ENCODE measurements around the gene ZNF184. TPM values are rescaled to one million over a fixed set of nuclear protein-coding genes. Genes with fewer than 3 reads are reported as not detected.

Gene ZNF184
- polyA plus RNA-seq, 1 donor from 2014 or later: 16.4 TPM

GRCh38 chr6:27406085-27406484 is 66.8 kb downstream of the ZNF184 start:
- H4K20me1 ChIP-seq (ENCODE audit: insufficient read depth): no peaks in the 10 kb centered on the region
- H3K9ac ChIP-seq (ENCODE audit: low read length): no peak overlapping the region
- no peaks in the 10 kb centered on the region for H3K9me2 ChIP-seq (ENCODE audit: insufficient read depth, low read length)
- no peak overlapping the region for H3K4me2 ChIP-seq (ENCODE audit: low read length)
- H2AFZ ChIP-seq (ENCODE audit: low read depth, low read length): no peak overlapping the region
- H3K27me3 ChIP-seq (ENCODE audit: insufficient read depth, low read depth, low read length): no peaks in the 10 kb centered on the region
- peaks cover 2% of the 10 kb centered on the region for H3K9me3 ChIP-seq (ENCODE audit: low read length)
- peaks cover 2% of the 10 kb centered on the region for H3K36me3 ChIP-seq (ENCODE audit: insufficient read depth, low read length)
- no peak overlapping the region for H3K27ac ChIP-seq (ENCODE audit: low read length)
- TF ChIP-seq RAD21 (conservative IDR thresholded peaks at IDR 0.05) (no peak), TAF1 (IDR thresholded peaks at IDR 0.05; ENCODE audit: low read depth) (no peak), POLR2AphosphoS5 (IDR thresholded peaks at IDR 0.05) (no peak), REST (IDR thresholded peaks at IDR 0.05; ENCODE audit: borderline replicate concordance) (no peak), EZH2 (IDR thresholded peaks at IDR 0.05; ENCODE audit: borderline replicate concordance, insufficient read depth, low read length, poor library complexity, severe bottlenecking) (no peak), MXI1 (conservative IDR thresholded peaks at IDR 0.05; ENCODE audit: poor library complexity, severe bottlenecking) (no peak), CTCF (IDR thresholded peaks at IDR 0.05; ENCODE audit: poor library complexity, severe bottlenecking) (no peak), EP300 (conservative IDR thresholded peaks at IDR 0.05; ENCODE audit: poor library complexity, severe bottlenecking) (no peak), SMC3 (conservative IDR thresholded peaks at IDR 0.05; ENCODE audit: poor library complexity) (no peak)
- H3K4me3 ChIP-seq (ENCODE audit: low read length): no peak overlapping the region
- no peaks in the 10 kb centered on the region for H3K79me2 ChIP-seq (replicated peaks; ENCODE audit: insufficient read depth, low read length)
- H3F3A ChIP-seq (ENCODE audit: insufficient read depth, low read length, poor library complexity, severe bottlenecking): no peaks in the 10 kb centered on the region

- no peaks in the 10 kb centered on the region for H3K9me2 ChIP-seq (ENCODE audit: insufficient read depth, low read length)
- no peaks in the 10 kb centered on the region for H3F3A ChIP-seq (ENCODE audit: insufficient read depth, low read length, poor library complexity, severe bottlenecking)
- no peak overlapping the region for H2AFZ ChIP-seq (ENCODE audit: low read depth, low read length)
- no peaks in the 10 kb centered on the region for H3K27me3 ChIP-seq (ENCODE audit: insufficient read depth, low read depth, low read length)
- no peak overlapping the region for H3K27ac ChIP-seq (ENCODE audit: low read length)
- no peaks in the 10 kb centered on the region for H3K79me2 ChIP-seq (replicated peaks; ENCODE audit: insufficient read depth, low read length)
- no peak overlapping the region for H3K4me3 ChIP-seq (ENCODE audit: low read length)
- H3K4me2 ChIP-seq (ENCODE audit: low read length): no peak overlapping the region
- H3K9ac ChIP-seq (ENCODE audit: low read length): no peak overlapping the region
- H3K36me3 ChIP-seq (ENCODE audit: insufficient read depth, low read length): peaks cover 7% of the 10 kb centered on the region
- H4K20me1 ChIP-seq (ENCODE audit: insufficient read depth): no peaks in the 10 kb centered on the region
- peaks cover 7% of the 10 kb centered on the region for H3K9me3 ChIP-seq (ENCODE audit: low read length)
- TF ChIP-seq EP300 (conservative IDR thresholded peaks at IDR 0.05; ENCODE audit: poor library complexity, severe bottlenecking) (no peak), SMC3 (conservative IDR thresholded peaks at IDR 0.05; ENCODE audit: poor library complexity) (no peak), EZH2 (IDR thresholded peaks at IDR 0.05; ENCODE audit: borderline replicate concordance, insufficient read depth, low read length, poor library complexity, severe bottlenecking) (no peak), MXI1 (conservative IDR thresholded peaks at IDR 0.05; ENCODE audit: poor library complexity, severe bottlenecking) (no peak), CTCF (IDR thresholded peaks at IDR 0.05; ENCODE audit: poor library complexity, severe bottlenecking) (no peak), POLR2AphosphoS5 (IDR thresholded peaks at IDR 0.05) (no peak), REST (IDR thresholded peaks at IDR 0.05; ENCODE audit: borderline replicate concordance) (no peak), RAD21 (conservative IDR thresholded peaks at IDR 0.05) (no peak), TAF1 (IDR thresholded peaks at IDR 0.05; ENCODE audit: low read depth) (no peak)
Measured at GRCh38 chr6:27400877-27401642, 71.8 kb downstream of the ZNF184 start.
